SIG-M5 treated with dmso at 0.1 percent for 504 hours (cell line): ENCODE results near the gene APBA1.

Experiments
- DNase-seq: peaks from one replicate; lab custom pipeline; 2025; ENCODE audit not compliant: unreplicated experiment; lab: John Stamatoyannopoulos, UW

Gene APBA1

DNA sequence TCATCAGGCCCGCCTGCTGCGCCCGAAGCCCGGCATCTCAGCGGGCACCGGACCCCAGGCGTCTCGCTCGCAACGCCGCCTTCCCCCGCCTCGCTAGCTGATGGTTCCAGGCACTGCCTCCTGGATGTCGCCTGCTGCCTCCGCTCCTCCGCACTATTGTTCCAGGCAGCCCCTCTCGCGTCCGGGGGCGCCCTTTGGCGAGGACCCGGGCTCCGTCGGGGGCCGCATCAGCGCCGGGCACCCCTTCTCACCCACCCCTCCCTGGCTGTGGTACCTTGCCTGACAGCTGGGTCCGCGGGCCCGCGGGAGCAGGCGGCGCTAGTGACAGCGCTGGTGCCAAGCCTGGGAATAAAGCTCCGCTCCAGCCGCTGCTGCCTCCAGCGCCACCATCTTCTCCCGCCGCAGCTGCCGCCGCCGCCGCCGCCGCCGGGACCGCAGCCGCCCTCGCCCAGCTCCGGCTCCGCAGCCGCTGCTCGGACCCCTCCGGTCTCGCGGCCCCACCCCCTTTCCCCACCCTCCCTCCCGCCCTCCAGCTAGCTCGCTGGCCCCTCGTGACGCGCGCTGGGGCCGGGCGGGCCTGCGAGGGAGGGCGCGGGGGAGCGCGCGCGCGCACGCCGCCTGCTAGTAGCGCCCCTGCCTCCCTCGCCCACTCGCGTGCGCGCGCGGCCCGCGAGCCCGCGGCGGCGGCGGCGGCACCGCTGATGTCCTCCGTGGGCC, at the start of gene APBA1:
Gene APBA1 (minus strand): TSS at position 493 of the 717 bp plus-strand sequence.
- DNase-seq, result peak; percentile 41

GRCh38 chr9:69719983-69720382, 47.8 kb upstream of the APBA1 start:
- DNase-seq, result no peak

GRCh38 chr9:69719367-69719766, 47.2 kb upstream of the APBA1 start:
- no peak for DNase-seq

GRCh38 chr9:69718218-69718617, 46.0 kb upstream of the APBA1 start:
- DNase-seq, result no peak

DNA sequence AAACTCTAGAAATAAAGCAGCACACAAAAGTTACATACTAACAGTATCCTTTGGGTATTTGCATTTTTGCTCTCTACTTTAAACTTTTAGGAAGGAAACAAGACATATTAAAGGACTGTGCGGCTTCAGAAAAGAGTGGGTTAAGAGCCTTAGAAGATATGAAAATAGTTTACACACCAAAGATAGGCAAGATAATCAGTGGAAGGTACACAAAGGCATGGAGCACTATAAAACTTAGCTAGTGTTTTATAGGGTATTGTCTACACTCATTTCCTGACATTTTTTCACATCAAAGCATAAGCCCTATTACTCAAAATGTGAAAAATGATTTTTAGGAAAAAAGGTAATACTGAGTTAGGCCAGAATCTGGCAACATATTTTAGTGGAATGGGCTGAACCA, 43.7 kb upstream of the APBA1 start:
- no peak for DNase-seq

DNA sequence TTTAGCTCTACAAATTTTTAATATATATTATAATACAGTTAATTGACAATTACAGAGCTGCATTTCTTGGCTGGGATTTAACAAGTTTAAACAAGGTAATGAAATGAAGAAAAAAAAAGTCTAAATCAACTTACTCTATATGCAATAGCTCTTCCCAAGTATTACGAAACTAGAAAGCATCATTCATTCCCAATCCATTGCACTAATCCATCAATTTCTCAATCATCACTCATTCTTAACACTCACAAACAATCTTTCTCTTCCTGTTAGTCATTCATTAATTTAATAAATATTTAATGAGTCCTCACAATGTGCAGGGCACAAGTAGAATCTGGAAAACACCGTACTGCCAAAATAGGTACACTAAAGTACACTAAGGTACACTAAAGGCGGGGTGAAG, 42.9 kb upstream of the APBA1 start:
- DNase-seq, result no peak

- DNase-seq, result no peak
Observed at GRCh38 chr9:69697475-69697874, 25.3 kb upstream of the APBA1 start.

DNA sequence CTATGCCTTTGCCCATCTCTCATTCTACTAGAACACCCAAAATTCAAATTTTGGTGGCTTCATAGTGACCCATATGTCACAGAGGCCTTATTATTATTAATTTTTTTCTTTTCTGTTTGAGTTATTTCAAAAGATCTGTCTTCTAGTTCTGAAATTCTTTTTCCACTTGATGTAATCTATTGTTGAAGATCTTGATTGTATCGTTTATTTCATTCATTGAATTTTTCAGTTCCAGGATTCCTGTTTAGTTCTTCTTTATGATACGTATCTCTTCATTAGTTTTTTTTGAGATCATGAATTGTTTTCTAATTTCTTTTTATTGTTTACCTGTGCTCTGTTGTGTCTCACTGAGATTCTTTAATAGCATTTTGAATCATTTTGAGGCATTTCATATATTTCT, 24.6 kb upstream of the APBA1 start:
- no peak for DNase-seq

- DNase-seq, result no peak
Observed at GRCh38 chr9:69689991-69690538, 17.9 kb upstream of the APBA1 start.

- DNase-seq, result no peak
Observed at GRCh38 chr9:69683927-69684326, 11.8 kb upstream of the APBA1 start.

DNA sequence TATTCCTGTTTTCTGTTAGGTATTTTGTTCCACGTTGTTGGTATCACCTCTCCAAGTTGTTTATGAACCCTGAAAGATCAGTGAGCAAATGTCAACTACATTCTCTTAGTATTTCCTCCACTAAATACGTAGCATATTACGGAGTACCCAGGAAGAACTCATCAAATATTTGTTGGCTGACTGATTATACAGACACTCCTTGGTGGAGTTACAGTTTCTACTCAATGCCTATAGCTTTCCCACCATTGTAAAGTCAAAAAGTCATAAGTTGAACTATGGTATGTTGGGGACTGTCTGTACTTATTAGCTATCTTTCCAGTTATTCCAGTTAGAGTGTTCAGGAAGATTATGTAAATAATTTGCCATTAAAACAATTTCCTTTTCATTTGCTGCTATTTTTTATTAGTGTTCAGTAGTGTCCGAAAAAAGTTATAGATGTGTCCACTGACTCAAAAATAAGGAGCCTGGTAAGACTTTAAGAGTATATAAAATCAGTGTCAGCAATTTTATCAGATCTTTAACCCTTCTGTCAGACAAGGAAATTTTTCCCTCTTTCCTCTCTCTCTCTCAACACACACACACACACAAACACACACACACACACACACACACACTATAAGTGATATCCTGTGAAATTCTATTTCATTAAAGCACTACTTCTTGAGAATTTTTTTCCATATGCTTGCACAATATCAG, 6.8 kb upstream of the APBA1 start:
- peak; percentile 19 for DNase-seq

DNA sequence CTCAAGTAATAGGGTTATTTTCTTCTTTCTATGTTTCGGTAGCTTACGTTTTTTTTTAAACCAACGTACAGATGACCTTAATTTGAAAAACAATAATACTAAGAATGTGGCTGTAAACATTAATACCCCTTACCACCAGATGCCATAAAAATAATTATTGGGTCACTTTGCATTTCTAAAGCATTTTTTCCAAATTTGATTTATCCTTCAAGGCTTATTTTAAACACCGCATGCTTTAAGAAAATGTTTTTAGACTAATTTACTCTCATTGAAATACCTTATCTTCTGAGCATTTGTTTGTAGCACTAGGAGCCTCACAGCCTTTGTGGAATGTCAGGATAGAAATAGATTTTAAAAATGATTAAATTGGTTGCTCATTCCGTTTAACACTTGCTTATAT, 5.8 kb upstream of the APBA1 start:
- DNase-seq, result no peak

DNA sequence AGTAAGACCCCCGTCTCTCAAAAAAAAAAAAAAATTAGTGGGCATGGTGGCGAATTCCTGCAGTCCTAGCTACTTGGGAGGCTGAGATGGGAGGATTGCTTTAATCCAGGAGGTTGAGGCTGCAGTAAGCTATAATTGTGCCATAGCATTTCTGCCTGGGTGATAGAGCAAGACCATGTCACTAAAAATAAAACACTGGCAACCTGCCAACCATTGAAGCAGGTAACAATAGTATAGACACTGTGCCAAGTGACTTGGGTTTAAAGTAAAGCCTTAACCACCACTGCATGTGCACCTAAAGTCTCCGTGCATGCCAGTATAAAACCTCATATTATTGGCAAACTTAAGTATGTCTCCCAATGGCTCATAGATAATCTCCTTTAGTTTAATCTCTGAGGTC, 3.4 kb upstream of the APBA1 start:
- no peak for DNase-seq

DNA sequence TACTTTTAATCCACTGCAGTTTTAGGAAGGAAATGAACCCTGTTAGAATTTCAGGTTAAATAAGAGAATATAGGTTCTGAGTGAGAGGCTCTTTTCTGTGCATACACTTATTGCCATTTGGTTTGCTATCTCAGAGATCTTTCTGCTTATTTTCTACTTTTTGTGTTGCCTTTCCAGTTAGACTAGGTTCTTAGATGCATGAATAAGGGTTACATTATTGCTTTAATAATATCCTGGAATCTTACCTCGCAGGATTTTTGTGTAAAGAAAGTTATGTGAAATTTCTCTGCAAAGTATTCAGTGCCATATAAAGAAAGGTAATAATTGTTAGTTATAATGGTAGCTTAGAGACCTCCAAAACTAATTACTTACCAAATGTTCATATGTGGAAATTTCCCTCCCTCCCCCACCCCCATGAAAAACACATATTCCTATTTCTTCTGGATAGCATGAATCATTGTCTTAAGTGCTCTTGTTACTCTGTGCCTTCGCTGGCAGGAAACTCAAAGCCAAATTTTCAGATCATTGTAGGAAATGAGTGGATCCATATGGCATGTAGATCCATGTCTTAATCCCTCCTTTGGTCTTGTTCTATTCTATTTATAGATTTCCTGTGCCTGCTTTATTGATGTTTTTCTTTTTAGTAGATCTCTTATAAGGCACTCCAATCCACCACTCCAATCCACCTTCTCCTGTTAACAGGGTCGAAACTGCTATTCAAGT, 2.7 kb upstream of the APBA1 start:
- no peak for DNase-seq

DNA sequence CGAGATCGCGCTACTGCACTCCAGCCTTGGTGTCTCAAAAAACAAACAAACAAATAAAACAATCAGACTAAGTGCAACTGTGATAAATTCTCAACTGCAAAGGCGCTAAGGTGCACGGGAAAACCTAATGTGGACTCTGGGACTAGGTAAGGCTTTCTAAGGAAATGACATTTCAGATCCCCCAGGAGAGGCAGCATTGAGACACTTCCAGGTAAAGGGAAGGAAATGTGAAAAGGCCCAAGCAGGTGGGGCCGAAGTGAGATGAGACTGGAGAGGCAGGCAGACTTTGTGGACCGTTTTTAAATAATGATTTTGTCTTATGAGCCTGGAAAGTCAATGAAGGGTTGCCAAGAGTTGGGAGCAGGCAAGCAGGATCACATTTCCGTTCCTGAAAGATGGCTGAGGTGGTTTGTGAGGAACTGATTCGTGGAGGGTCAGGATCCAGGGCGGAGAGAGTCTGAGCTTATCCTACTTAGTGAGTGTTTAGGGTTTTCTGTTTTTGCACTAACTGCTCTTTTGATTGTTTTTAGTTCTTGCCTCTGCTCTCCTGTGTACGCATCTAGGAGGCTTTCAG, 2.0 kb upstream of the APBA1 start:
- DNase-seq, result no peak

GRCh38 chr9:69673311-69673640, 1.1 kb upstream of the APBA1 start:
- no peak for DNase-seq

GRCh38 chr9:69672596-69673310, 582 bp upstream of the APBA1 start:
- DNase-seq, result peak; percentile 73

GRCh38 chr9:69671311-69671878, 776 bp downstream of the APBA1 start:
- DNase-seq, result peak; percentile 60

GRCh38 chr9:69667306-69667705, 4.9 kb downstream of the APBA1 start:
- no peak for DNase-seq

DNA sequence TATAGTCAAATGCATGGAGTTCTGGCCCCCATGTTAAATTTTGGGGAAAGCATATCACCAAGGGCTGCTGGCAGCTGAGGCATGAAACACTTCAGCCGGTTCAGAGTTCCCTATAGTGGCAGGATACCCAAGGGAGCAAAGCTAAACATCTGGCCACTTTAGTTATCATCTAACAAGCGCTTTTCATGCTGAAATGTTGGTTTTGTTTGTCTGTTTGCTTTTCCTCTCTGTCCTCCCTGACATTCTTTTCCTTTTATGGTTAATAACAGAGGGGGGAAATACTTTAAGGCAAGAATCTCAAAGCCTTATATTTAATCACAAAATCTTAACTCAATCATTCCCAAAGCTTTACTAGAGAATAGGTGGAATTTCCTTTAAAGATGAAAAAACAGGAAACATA, 11.9 kb downstream of the APBA1 start:
- no peak for DNase-seq
